Suprapubic skin (tissue), 4 donors: Measurements from ENCODE around the gene TMEM59L. TPM values are rescaled to one million over a fixed set of nuclear protein-coding genes. Genes with fewer than 3 reads are reported as not detected.

Source experiments
- DNase-seq, 2 donors: peaks; one replicate each; pipeline ENCODE4 v3.0.0-alpha.2; 2019; ENCODE audit warnings: low spot score in 2 of 2
- H3K27ac ChIP-seq: fragments of 200-600 bp; sonication (generic); one replicate; pipeline ENCODE4 v1.5.1; 2019
- H3K27me3 ChIP-seq: fragments of 200-600 bp; sonication (generic); one replicate; pipeline ENCODE4 v1.5.1; 2019
- H3K36me3 ChIP-seq: fragments of 200-600 bp; sonication (generic); one replicate; pipeline ENCODE4 v1.5.1; 2019
- H3K4me1 ChIP-seq: fragments of 200-600 bp; sonication (generic); one replicate; pipeline ENCODE4 v1.5.1; 2019
- H3K4me3 ChIP-seq: fragments of 200-600 bp; sonication (generic); one replicate; pipeline ENCODE4 v1.5.1; 2019; ENCODE audit warnings: mild to moderate bottlenecking
- H3K9me3 ChIP-seq: fragments of 200-600 bp; sonication (generic); one replicate; pipeline ENCODE4 v1.5.1; 2019
- CTCF ChIP-seq, 2 donors: fragments of 200-600 bp in 1 of 2; fragments of 450-650 bp in 1 of 2; sonication (generic) in 1 of 2; IDR thresholded peaks; one replicate each; pipeline ENCODE4 v1.5.1; 2016 to 2019; ENCODE audit warnings: antibody characterized with exemption in 2 of 2, mild to moderate bottlenecking in 1 of 2, moderate library complexity in 1 of 2
- EP300 ChIP-seq: sonication (generic); formaldehyde crosslinking; IDR thresholded peaks from one replicate; pipeline ENCODE4 v1.6.1; 2017; ENCODE audit warnings: antibody characterized with exemption
- POLR2A ChIP-seq, 2 donors: fragments of 450-650 bp; IDR thresholded peaks; one replicate each; pipeline ENCODE4 v1.6.1; 2017; ENCODE audit warnings: antibody characterized with exemption in 2 of 2, mild to moderate bottlenecking in 2 of 2, moderate library complexity in 2 of 2
- POLR2AphosphoS5 ChIP-seq, 3 donors: sonication (generic); formaldehyde crosslinking; IDR thresholded peaks; one replicate each; pipeline ENCODE4 v1.6.1; 2017; ENCODE audit warnings: antibody characterized with exemption in 3 of 3
- WGBS: methylation state at CpG from one replicate; pipeline ENCODE4 v1.1.5; 2018; 5-methylcytosine and 5-hydroxymethylcytosine counted together
- total RNA-seq, 4 donors: library from RNA; depleted of rRNA; stranded (reverse); fragments of >200 nt; gene quantifications; one replicate each; pipeline ENCODE4 v1.1.0, GENCODE V29; 2016

The TMEM59L gene
- total RNA-seq, 4 donors from 2014 or later: 0.49 to 1.4 (median 0.97) TPM

- peaks cover 50% of the 10 kb centered on the region for H3K4me1 ChIP-seq
- 100% methylated on average over 1 of the region's 1 CpG for WGBS
- TF ChIP-seq EP300 (no peak), POLR2A (IDR thresholded peaks at IDR 0.05) (no peak), POLR2AphosphoS5 (IDR thresholded peaks at IDR 0.05) (no peak)
- no peaks in the 10 kb centered on the region for H3K27me3 ChIP-seq
- H3K27ac ChIP-seq: no peak overlapping the region
- no peak for DNase-seq
- no peak overlapping the region for H3K4me3 ChIP-seq
- H3K9me3 ChIP-seq: no peaks in the 10 kb centered on the region
- H3K36me3 ChIP-seq: no peaks in the 10 kb centered on the region
Observed at GRCh38 chr19:18647371-18647767, 34.7 kb downstream of the TMEM59L start.

GRCh38 chr19:18647807-18648206 is 35.1 kb downstream of the TMEM59L start:
- no peak for TF ChIP-seq CTCF (IDR thresholded peaks at IDR 0.05)
- no peaks in the 10 kb centered on the region for H3K27me3 ChIP-seq
- H3K36me3 ChIP-seq: no peaks in the 10 kb centered on the region
- no peak overlapping the region for H3K4me3 ChIP-seq
- H3K9me3 ChIP-seq: no peaks in the 10 kb centered on the region
- H3K27ac ChIP-seq: no peak overlapping the region
- DNase-seq: no peak
- 97% methylated on average over 10 of the region's 10 CpGs for WGBS
- H3K4me1 ChIP-seq: peaks cover 50% of the 10 kb centered on the region

- Histone ChIP-seq H3K36me3 (no peaks in the 10 kb centered on the region), H3K27ac (peak overlapping the region; percentile 89), H3K4me3 (peak overlapping the region; percentile 36), H3K27me3 (no peaks in the 10 kb centered on the region), H3K4me1 (peaks cover 50% of the 10 kb centered on the region), H3K9me3 (no peaks in the 10 kb centered on the region)
- WGBS: 49% methylated on average over 13 of the region's 13 CpGs
- DNase-seq: no peak
- TF ChIP-seq CTCF (IDR thresholded peaks at IDR 0.05) (no peak), EP300 (no peak)
Observed at GRCh38 chr19:18648973-18649315, 36.3 kb downstream of the TMEM59L start.

- TF ChIP-seq POLR2AphosphoS5 (IDR thresholded peaks at IDR 0.05): no peak
- Histone ChIP-seq H3K27ac (peak overlapping the region; percentile 89), H3K9me3 (no peaks in the 10 kb centered on the region), H3K36me3 (no peaks in the 10 kb centered on the region), H3K4me1 (peaks cover 47% of the 10 kb centered on the region), H3K4me3 (peak overlapping the region; percentile 36), H3K27me3 (no peaks in the 10 kb centered on the region)
- 32% methylated on average over 25 of the region's 25 CpGs for WGBS
- DNase-seq: peak in 1 of 2 donors; percentile 92
Observed at GRCh38 chr19:18649371-18650020, 36.8 kb downstream of the TMEM59L start.

DNA sequence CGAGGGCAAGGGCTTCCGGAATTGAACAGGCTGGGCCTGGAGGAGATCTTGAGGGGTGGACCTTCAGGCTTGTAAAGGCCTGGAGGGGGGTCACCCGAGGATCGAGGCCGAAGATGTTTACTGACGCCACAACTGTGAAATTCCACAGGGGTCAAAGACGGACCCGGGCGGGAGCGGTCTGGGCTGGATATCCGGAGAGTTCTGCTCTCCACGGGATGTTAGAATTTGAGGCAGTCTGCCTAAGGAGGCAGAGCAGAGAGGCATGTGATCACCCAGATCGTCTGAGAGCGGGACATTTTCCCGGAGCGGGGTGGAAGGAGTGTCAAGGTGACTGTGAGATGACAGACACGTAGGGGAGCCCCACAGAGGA is 37.3 kb downstream of the TMEM59L start:
- WGBS: 42% methylated on average over 16 of the region's 17 CpGs
- H3K4me1 ChIP-seq: peaks cover 42% of the 10 kb centered on the region
- H3K27me3 ChIP-seq: no peaks in the 10 kb centered on the region
- H3K36me3 ChIP-seq: no peaks in the 10 kb centered on the region
- no peaks in the 10 kb centered on the region for H3K9me3 ChIP-seq
- H3K4me3 ChIP-seq: peak overlapping the region; percentile 36
- no peak for DNase-seq
- peak overlapping the region; percentile 89 for H3K27ac ChIP-seq
- TF ChIP-seq POLR2AphosphoS5 (IDR thresholded peaks at IDR 0.05) (no peak), CTCF (IDR thresholded peaks at IDR 0.05) (no peak), EP300 (no peak)

DNA sequence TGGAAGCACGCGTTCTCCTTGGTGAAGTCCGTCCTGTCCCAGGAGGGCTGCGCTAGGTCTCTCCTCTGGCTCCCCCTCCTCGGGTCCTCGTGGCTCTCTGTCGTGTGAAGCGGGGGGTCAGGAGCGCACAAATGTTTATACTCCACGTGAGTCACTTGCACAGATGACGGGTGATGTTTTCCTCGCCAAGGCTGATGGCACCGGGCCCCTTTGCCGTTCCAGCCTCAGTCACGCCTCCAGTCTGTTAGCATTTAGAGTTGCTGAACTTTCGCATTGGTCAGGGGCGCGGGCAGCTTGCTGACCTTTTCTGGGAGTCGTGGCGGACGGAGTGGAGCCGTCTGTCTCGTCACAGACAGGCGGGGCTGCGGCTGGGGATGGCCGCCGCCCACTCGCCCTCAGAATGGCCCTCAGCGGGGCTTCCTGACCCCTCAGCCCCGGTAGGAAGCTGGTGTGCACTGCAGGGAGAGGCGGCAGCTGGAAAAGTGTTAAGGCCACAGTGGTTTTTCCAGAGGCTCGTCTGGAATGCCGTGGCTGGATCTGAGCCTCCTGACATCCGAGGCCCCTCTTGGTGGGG is 37.9 kb downstream of the TMEM59L start:
- no peak for TF ChIP-seq POLR2AphosphoS5 (IDR thresholded peaks at IDR 0.05)
- no peak for TF ChIP-seq POLR2A (IDR thresholded peaks at IDR 0.05)
- no peak for TF ChIP-seq CTCF (IDR thresholded peaks at IDR 0.05)
- no peak for TF ChIP-seq EP300
- Histone ChIP-seq H3K36me3 (no peaks in the 10 kb centered on the region), H3K27ac (peak overlapping the region; percentile 89), H3K9me3 (no peaks in the 10 kb centered on the region), H3K27me3 (no peaks in the 10 kb centered on the region), H3K4me3 (no peak overlapping the region), H3K4me1 (peaks cover 36% of the 10 kb centered on the region)
- 75% methylated on average over 13 of the region's 34 CpGs for WGBS
- peak; percentile 93 to 94 for DNase-seq
